Measurements from ENCODE around the gene FAM53C.

The FAM53C gene

GRCh38 chr5:138352071-138352721 lies 14.1 kb downstream of the FAM53C start, which contains the start of gene KDM3B:
TSS of gene KDM3B (plus strand) at chr5:138352685. CDS start at chr5:138352796, 111 bp downstream.
- FAIRE-seq (peak; percentile 95), DNase-seq (ENCODE audit: insufficient read length) (peak; percentile 87)
- TF ChIP-seq TAF1 (IDR thresholded peaks at IDR 0.05; ENCODE audit: borderline replicate concordance, low read depth, low read length) (no peak), POLR2AphosphoS5 (IDR thresholded peaks at IDR 0.05; ENCODE audit: low read depth, low read length) (no peak), POLR2A (IDR thresholded peaks at IDR 0.05; ENCODE audit: low read depth, low read length) (no peak)

- DNase-seq (ENCODE audit: insufficient read length) (peak; percentile 61), FAIRE-seq (peak; percentile 36)
- TF ChIP-seq TAF1 (IDR thresholded peaks at IDR 0.05; ENCODE audit: borderline replicate concordance, low read depth, low read length) (no peak), POLR2A (IDR thresholded peaks at IDR 0.05; ENCODE audit: low read depth, low read length) (no peak), POLR2AphosphoS5 (IDR thresholded peaks at IDR 0.05; ENCODE audit: low read depth, low read length) (no peak)
Observed at GRCh38 chr5:138352722-138353559, 14.9 kb downstream of the FAM53C start.

GRCh38 chr5:138353560-138354080 lies 15.6 kb downstream of the FAM53C start:
- FAIRE-seq, result peak; percentile 85
- no peak for DNase-seq (ENCODE audit: insufficient read length)
- TF ChIP-seq TAF1 (IDR thresholded peaks at IDR 0.05; ENCODE audit: borderline replicate concordance, low read depth, low read length) (no peak), POLR2A (IDR thresholded peaks at IDR 0.05; ENCODE audit: low read depth, low read length) (0 out of 2 replicates have a peak, but pooled peaks have one; percentile 22), POLR2AphosphoS5 (IDR thresholded peaks at IDR 0.05; ENCODE audit: low read depth, low read length) (no peak)

- TF ChIP-seq POLR2A (IDR thresholded peaks at IDR 0.05; ENCODE audit: low read depth, low read length) (no peak), TAF1 (IDR thresholded peaks at IDR 0.05; ENCODE audit: borderline replicate concordance, low read depth, low read length) (no peak), POLR2AphosphoS5 (IDR thresholded peaks at IDR 0.05; ENCODE audit: low read depth, low read length) (no peak)
- FAIRE-seq (peak; percentile 48), DNase-seq (ENCODE audit: insufficient read length) (no peak)
Observed at GRCh38 chr5:138354387-138354786, 16.3 kb downstream of the FAM53C start.

- FAIRE-seq (peak; percentile 95), DNase-seq (ENCODE audit: insufficient read length) (peak; percentile 48)
- TF ChIP-seq TAF1 (IDR thresholded peaks at IDR 0.05; ENCODE audit: borderline replicate concordance, low read depth, low read length), result no peak
- TF ChIP-seq POLR2AphosphoS5 (IDR thresholded peaks at IDR 0.05; ENCODE audit: low read depth, low read length), result no peak
Observed at GRCh38 chr5:138354926-138355378, 16.9 kb downstream of the FAM53C start.

- DNase-seq (ENCODE audit: insufficient read length), result no peak
- no peak for TF ChIP-seq POLR2A (IDR thresholded peaks at IDR 0.05; ENCODE audit: low read depth, low read length)
- TF ChIP-seq TAF1 (IDR thresholded peaks at IDR 0.05; ENCODE audit: borderline replicate concordance, low read depth, low read length), result no peak
- no peak for TF ChIP-seq POLR2AphosphoS5 (IDR thresholded peaks at IDR 0.05; ENCODE audit: low read depth, low read length)
- FAIRE-seq, result no peak
Observed at GRCh38 chr5:138359621-138360020, 21.6 kb downstream of the FAM53C start.

- no peak for DNase-seq (ENCODE audit: insufficient read length)
- TF ChIP-seq POLR2A (IDR thresholded peaks at IDR 0.05; ENCODE audit: low read depth, low read length) (no peak), POLR2AphosphoS5 (IDR thresholded peaks at IDR 0.05; ENCODE audit: low read depth, low read length) (no peak), TAF1 (IDR thresholded peaks at IDR 0.05; ENCODE audit: borderline replicate concordance, low read depth, low read length) (no peak)
- FAIRE-seq, result no peak
Observed at GRCh38 chr5:138360941-138361452, 22.9 kb downstream of the FAM53C start.

- FAIRE-seq, result no peak
- no peak for DNase-seq (ENCODE audit: insufficient read length)
- TF ChIP-seq POLR2A (IDR thresholded peaks at IDR 0.05; ENCODE audit: low read depth, low read length) (no peak), POLR2AphosphoS5 (IDR thresholded peaks at IDR 0.05; ENCODE audit: low read depth, low read length) (no peak), TAF1 (IDR thresholded peaks at IDR 0.05; ENCODE audit: borderline replicate concordance, low read depth, low read length) (no peak)
Observed at GRCh38 chr5:138364576-138364975, 26.5 kb downstream of the FAM53C start.

GRCh38 chr5:138366632-138367382 lies 28.7 kb downstream of the FAM53C start:
- FAIRE-seq (no peak), DNase-seq (ENCODE audit: insufficient read length) (no peak)
- TF ChIP-seq TAF1 (IDR thresholded peaks at IDR 0.05; ENCODE audit: borderline replicate concordance, low read depth, low read length), result no peak
- no peak for TF ChIP-seq POLR2AphosphoS5 (IDR thresholded peaks at IDR 0.05; ENCODE audit: low read depth, low read length)
- no peak for TF ChIP-seq POLR2A (IDR thresholded peaks at IDR 0.05; ENCODE audit: low read depth, low read length)

GRCh38 chr5:138369261-138369660 lies 31.2 kb downstream of the FAM53C start:
- TF ChIP-seq TAF1 (IDR thresholded peaks at IDR 0.05; ENCODE audit: borderline replicate concordance, low read depth, low read length), result no peak
- TF ChIP-seq POLR2AphosphoS5 (IDR thresholded peaks at IDR 0.05; ENCODE audit: low read depth, low read length), result no peak
- no peak for TF ChIP-seq POLR2A (IDR thresholded peaks at IDR 0.05; ENCODE audit: low read depth, low read length)
- no peak for DNase-seq (ENCODE audit: insufficient read length)
- peak; percentile 61 for FAIRE-seq

GRCh38 chr5:138369706-138370105 lies 31.6 kb downstream of the FAM53C start:
- TF ChIP-seq POLR2AphosphoS5 (IDR thresholded peaks at IDR 0.05; ENCODE audit: low read depth, low read length) (no peak), TAF1 (IDR thresholded peaks at IDR 0.05; ENCODE audit: borderline replicate concordance, low read depth, low read length) (no peak), POLR2A (IDR thresholded peaks at IDR 0.05; ENCODE audit: low read depth, low read length) (no peak)
- no peak for DNase-seq (ENCODE audit: insufficient read length)
- FAIRE-seq, result no peak
